ENCODE results near the gene MSRB3. TPM values are rescaled to one million over a fixed set of nuclear protein-coding genes. Genes with fewer than 3 reads are reported as not detected.

The MSRB3 gene
- total and polyA plus RNA-seq, 2 of the 8 experiments (the other 6 are each of a cell fraction or from before 2014, with no cell fraction given), result 0.32 to 1.2 TPM

- CTCF ChIA-PET (ENCODE audit: partially characterized antibody), result interaction anchor here (0.6 to 0.9 kb wide), 2 partner anchors 28 to 872 kb away, joined by 3 read pairs; no protein-coding TSS in a partner anchor
- Histone ChIP-seq H3K27me3 (replicated peaks in 1 of 4; ENCODE audit: control insufficient read depth in 3 of 4, extremely low read depth in 1 of 4, insufficient read depth in 3 of 4, low read length in 3 of 4) (no peaks in the 10 kb centered on the region), H3K9me3 (ENCODE audit: insufficient read depth in 2 of 2, low read depth in 1 of 2, low read length in 1 of 2) (no peaks in the 10 kb centered on the region), H3K14ac (ENCODE audit: insufficient read length) (no peak overlapping the region), H3K23me2 (ENCODE audit: low read depth, low read length) (no peaks in the 10 kb centered on the region), H2BK120ac (replicated peaks; ENCODE audit: low read depth, low read length) (no peak overlapping the region), H3K4me3 (ENCODE audit: extremely low read depth in 1 of 4, insufficient read depth in 2 of 4, low read depth in 3 of 4, low read length in 4 of 4) (no peak overlapping the region), H4K91ac (replicated peaks; ENCODE audit: insufficient read length, low read length) (no peak overlapping the region), H3K27ac (ENCODE audit: low read depth, low read length) (no peak overlapping the region), H2AFZ (ENCODE audit: low read length) (no peak overlapping the region), H2BK5ac (ENCODE audit: low read depth, low read length) (no peak overlapping the region), H3K4ac (replicated peaks; ENCODE audit: insufficient read length, low read depth, low read length) (no peak overlapping the region), H3K79me2 (ENCODE audit: control insufficient read depth in 1 of 2, insufficient read depth in 2 of 2, low read length in 2 of 2) (no peaks in the 10 kb centered on the region), H3K9ac (replicated peaks in 1 of 4; ENCODE audit: extremely low read depth in 1 of 4, low read depth in 3 of 4, low read length in 3 of 4) (no peak overlapping the region), H3K4me2 (ENCODE audit: insufficient read depth in 1 of 2, low read depth in 2 of 2, low read length in 2 of 2) (no peak overlapping the region), H2BK12ac (ENCODE audit: low read depth, low read length) (no peak overlapping the region), H4K5ac (ENCODE audit: insufficient read length, low read depth, low read length) (no peak overlapping the region), H4K8ac (ENCODE audit: extremely low read depth, insufficient read depth, low read length) (no peak overlapping the region), H2BK20ac (ENCODE audit: low read length) (no peak overlapping the region), H2BK15ac (ENCODE audit: low read length) (no peak overlapping the region), H3K4me1 (replicated peaks in 1 of 4; ENCODE audit: control insufficient read depth in 3 of 4, insufficient read depth in 4 of 4, low read length in 3 of 4) (peaks cover 0 to 4% (median 0%) of the 10 kb centered on the region in 4 experiments; a peak in 2 of 7 replicates), H3K56ac (replicated peaks; ENCODE audit: insufficient read length, low read depth, low read length) (no peak overlapping the region), H3K36me3 (ENCODE audit: control insufficient read depth in 2 of 4, insufficient read depth in 4 of 4, low read length in 3 of 4) (no peaks in the 10 kb centered on the region), H4K20me1 (replicated peaks in 1 of 2; ENCODE audit: control insufficient read depth in 1 of 2, insufficient read depth in 2 of 2, low read length in 2 of 2) (no peaks in the 10 kb centered on the region), H2AK5ac (ENCODE audit: low read depth, low read length) (no peak overlapping the region), H3K23ac (ENCODE audit: insufficient read length) (no peak overlapping the region), H3K18ac (ENCODE audit: extremely low read depth, low read length) (no peak overlapping the region), H3K79me1 (ENCODE audit: low read depth, low read length) (no peaks in the 10 kb centered on the region)
- POLR2A ChIA-PET (ENCODE audit: partially characterized antibody), result interaction anchor here (0.6 kb wide), 1 partner anchor 175 kb away, joined by 3 read pairs; no protein-coding TSS in a partner anchor
- DNase-seq (ENCODE audit: low read depth in 1 of 2, low spot score in 2 of 2), result no peak
- FAIRE-seq, result no peak
- no peak for TF ChIP-seq ATF2 (IDR thresholded peaks at IDR 0.05; ENCODE audit: low read length)
- TF ChIP-seq CHD1 (IDR thresholded peaks at IDR 0.05; ENCODE audit: low read depth, low read length), result no peak
- no peak for TF ChIP-seq ATF3 (IDR thresholded peaks at IDR 0.05; ENCODE audit: insufficient read depth, low read depth, low read length)
- TF ChIP-seq KDM1A (IDR thresholded peaks at IDR 0.05; ENCODE audit: borderline replicate concordance, low read length), result no peak
Measured at GRCh38 chr12:65432114-65432513, 153.6 kb downstream of the MSRB3 start.
